Adrenal gland (tissue), 5 donors: Measurements from ENCODE around the gene PRKD1.

Experiments
- POLR2A ChIP-seq, 2 donors: fragments of 450-650 bp; IDR thresholded peaks; one replicate each; pipeline ENCODE4 v1.6.1; 2017; ENCODE audit warnings: antibody characterized with exemption in 2 of 2, mild to moderate bottlenecking in 2 of 2, moderate library complexity in 1 of 2
- TF ChIP-seq, protein P1 (sequence below), 6 experiments: fragments of 450-650 bp in 4 of 6; fragments of 200-600 bp in 2 of 6; sonication (generic) in 1 of 6; IDR thresholded peaks; 1 replicate in 5 of 6; 2 replicates in 1 of 6; pipeline versions ENCODE4 v1.5.1 to v1.8.0; 2016 to 2021; ENCODE audit warnings: antibody characterized with exemption in 6 of 6, mild to moderate bottlenecking in 2 of 6, moderate library complexity in 1 of 6
- donor health status: DM: no; HTN: no; CAD: no.

DNA sequence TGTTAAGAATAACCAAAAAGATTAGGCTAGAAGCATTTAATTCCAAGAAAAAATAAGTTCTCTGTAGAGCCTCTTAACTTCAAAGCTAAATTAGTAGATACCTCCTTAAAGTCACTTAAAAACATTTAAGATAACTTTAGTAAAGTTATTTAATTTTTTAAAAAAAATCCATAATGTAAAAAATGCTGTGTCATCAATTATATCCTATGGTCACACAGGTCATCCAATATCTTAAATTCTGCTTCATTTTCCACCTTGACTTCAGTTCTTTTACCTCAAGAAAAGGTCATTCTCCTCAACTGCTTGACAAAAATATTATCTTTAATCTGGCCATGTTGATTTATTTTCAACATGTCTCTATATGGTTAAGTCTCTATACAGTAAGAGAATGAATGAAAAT lies 274.3 kb downstream of the PRKD1 start:
- TF ChIP-seq, protein P1, sequence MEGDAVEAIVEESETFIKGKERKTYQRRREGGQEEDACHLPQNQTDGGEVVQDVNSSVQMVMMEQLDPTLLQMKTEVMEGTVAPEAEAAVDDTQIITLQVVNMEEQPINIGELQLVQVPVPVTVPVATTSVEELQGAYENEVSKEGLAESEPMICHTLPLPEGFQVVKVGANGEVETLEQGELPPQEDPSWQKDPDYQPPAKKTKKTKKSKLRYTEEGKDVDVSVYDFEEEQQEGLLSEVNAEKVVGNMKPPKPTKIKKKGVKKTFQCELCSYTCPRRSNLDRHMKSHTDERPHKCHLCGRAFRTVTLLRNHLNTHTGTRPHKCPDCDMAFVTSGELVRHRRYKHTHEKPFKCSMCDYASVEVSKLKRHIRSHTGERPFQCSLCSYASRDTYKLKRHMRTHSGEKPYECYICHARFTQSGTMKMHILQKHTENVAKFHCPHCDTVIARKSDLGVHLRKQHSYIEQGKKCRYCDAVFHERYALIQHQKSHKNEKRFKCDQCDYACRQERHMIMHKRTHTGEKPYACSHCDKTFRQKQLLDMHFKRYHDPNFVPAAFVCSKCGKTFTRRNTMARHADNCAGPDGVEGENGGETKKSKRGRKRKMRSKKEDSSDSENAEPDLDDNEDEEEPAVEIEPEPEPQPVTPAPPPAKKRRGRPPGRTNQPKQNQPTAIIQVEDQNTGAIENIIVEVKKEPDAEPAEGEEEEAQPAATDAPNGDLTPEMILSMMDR (IDR thresholded peaks at IDR 0.05) = no peak
- no peak for TF ChIP-seq POLR2A (IDR thresholded peaks at IDR 0.05)
